GM10266 (cell line): ENCODE measurements around the gene ECEL1.

Experiments
- DNase-seq: peaks from one replicate; pipeline ENCODE4 v3.0.0; 2012; ENCODE audit errors: extremely low spot score
- CTCF ChIP-seq: IDR thresholded peaks from 2 replicates; pipeline ENCODE4 v1.5.1; 2012; ENCODE audit warnings: mild to moderate bottlenecking, low read depth; ENCODE audit not compliant: control insufficient read depth, insufficient read depth; ENCODE audit errors: missing control alignments

Gene ECEL1

GRCh38 chr2:232512602-232513001, 25.0 kb upstream of the ECEL1 start:
- no peak for DNase-seq
- TF ChIP-seq CTCF, result no peak

GRCh38 chr2:232511336-232511890, 23.8 kb upstream of the ECEL1 start:
- no peak for DNase-seq
- TF ChIP-seq CTCF, result no peak

- DNase-seq, result no peak
- no peak for TF ChIP-seq CTCF
Measured at GRCh38 chr2:232508251-232508650, 20.6 kb upstream of the ECEL1 start.

- no peak for DNase-seq
Measured at GRCh38 chr2:232506709-232507108, 19.1 kb upstream of the ECEL1 start.

GRCh38 chr2:232505856-232506255, 18.2 kb upstream of the ECEL1 start:
- no peak for DNase-seq
- TF ChIP-seq CTCF, result no peak

More at GRCh38 chr2:232506709-232507108, 19.1 kb upstream of the ECEL1 start:
- TF ChIP-seq CTCF, result no peak

GRCh38 chr2:232504438-232504837, 16.8 kb upstream of the ECEL1 start:
- DNase-seq, result no peak
- TF ChIP-seq CTCF, result no peak

GRCh38 chr2:232503809-232504323, 16.2 kb upstream of the ECEL1 start:
- no peak for DNase-seq
- TF ChIP-seq CTCF, result no peak
